Uterus (tissue), 4 donors: ENCODE results near the gene SRGAP1. TPM values are rescaled to one million over a fixed set of nuclear protein-coding genes. Genes with fewer than 3 reads are reported as not detected.

Source experiments
- DNase-seq, 2 donors: peaks; one replicate each; pipeline ENCODE4 v3.0.0-alpha.2; 2019 to 2020
- H3K27ac ChIP-seq, 2 donors: fragments of 200-600 bp; sonication (generic); 1 replicate in 1 of 2; 2 replicates in 1 of 2; pipeline ENCODE4 v1.5.1; 2016 to 2018
- H3K27me3 ChIP-seq, 2 donors: fragments of 200-600 bp; sonication (generic); one replicate each; pipeline ENCODE4 v1.5.1; 2018 to 2019; ENCODE audit warnings: control low read depth in 1 of 2
- H3K36me3 ChIP-seq, 2 donors: fragments of 200-600 bp; sonication (generic); one replicate each; pipeline ENCODE4 v1.5.1; 2019; ENCODE audit warnings: control low read depth in 1 of 2
- H3K4me1 ChIP-seq, 2 donors: fragments of 200-600 bp; sonication (generic); one replicate each; pipeline ENCODE4 v1.5.1; 2018 to 2019; ENCODE audit warnings: control low read depth in 1 of 2
- H3K4me3 ChIP-seq, 2 donors: fragments of 200-600 bp; sonication (generic); 1 replicate in 1 of 2; 2 replicates in 1 of 2; pipeline ENCODE4 v1.5.1; 2018 to 2019; ENCODE audit warnings: mild to moderate bottlenecking in 1 of 2
- H3K9me3 ChIP-seq, 2 donors: fragments of 200-600 bp; sonication (generic); one replicate each; pipeline ENCODE4 v1.5.1; 2019; ENCODE audit warnings: control low read depth in 1 of 2
- POLR2A ChIP-seq, 2 donors: fragments of 450-650 bp; IDR thresholded peaks; one replicate each; pipeline ENCODE4 v1.6.1; 2016; ENCODE audit warnings: antibody characterized with exemption in 2 of 2, mild to moderate bottlenecking in 1 of 2, moderate library complexity in 1 of 2
- intact Hi-C: fragments of 100-400 bp; cut with DNase I; formaldehyde crosslinking; loops from one replicate; pipeline ENCODE4 v1.15.1; 2023; ENCODE audit warnings: low total_unique reads
- total RNA-seq, 4 donors: library from RNA; depleted of rRNA in 3 of 4; stranded (reverse); fragments of >200 nt in 3 of 4; gene quantifications; one replicate each; pipeline versions ENCODE4 v1.1.0 to v1.2.4, GENCODE V29; 2014 to 2023
- TF ChIP-seq, protein P1 (sequence below), 4 experiments: fragments of 200-600 bp in 2 of 4; fragments of 450-650 bp in 2 of 4; sonication (generic) in 2 of 4; IDR thresholded peaks; one replicate each; pipeline ENCODE4 v1.5.1; 2016 to 2019; ENCODE audit warnings: antibody characterized with exemption in 4 of 4, mild to moderate bottlenecking in 2 of 4, moderate library complexity in 1 of 4
- donor health status: DM: yes; HTN: yes; CAD: no.

SRGAP1 gene
- total RNA-seq, 4 donors from 2014 or later = 10.0 to 23.0 (median 14.8) TPM

DNA sequence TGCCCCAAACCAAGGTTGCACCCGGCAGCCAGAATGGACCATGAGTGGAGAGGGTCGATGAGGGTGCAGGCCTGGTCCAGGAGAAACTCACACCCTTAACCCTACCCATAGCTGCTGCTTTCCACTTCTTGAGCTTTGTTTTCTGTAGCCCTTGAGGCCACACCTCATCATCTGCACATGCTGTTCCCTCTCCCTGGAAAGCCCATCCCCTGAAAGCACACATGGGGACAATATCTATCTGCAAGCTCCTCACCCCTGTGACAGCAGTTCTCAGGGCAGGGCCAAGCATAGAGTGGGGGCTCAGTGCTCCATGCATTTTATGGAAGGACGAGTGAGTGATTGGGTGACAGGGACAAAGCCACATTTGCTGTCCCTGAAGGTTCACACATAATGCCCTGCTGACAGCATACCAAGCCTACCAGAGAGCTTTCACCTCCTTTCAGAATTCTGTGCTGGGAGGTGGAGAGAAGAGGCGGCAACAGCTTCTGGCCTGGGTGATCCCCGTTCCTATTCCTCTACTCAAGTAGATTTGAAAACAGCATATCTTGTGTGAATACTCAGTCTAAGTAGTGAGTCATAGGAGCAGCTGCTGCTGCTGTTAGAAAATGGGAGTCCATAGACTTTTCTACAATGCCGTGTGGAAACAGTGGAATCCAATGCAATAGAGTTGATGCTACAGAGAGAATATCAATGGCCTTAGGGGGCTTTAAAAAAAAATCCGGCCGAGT, 44.6 kb downstream of the SRGAP1 start:
- no peak for TF ChIP-seq POLR2A (IDR thresholded peaks at IDR 0.05)
- TF ChIP-seq, protein P1, sequence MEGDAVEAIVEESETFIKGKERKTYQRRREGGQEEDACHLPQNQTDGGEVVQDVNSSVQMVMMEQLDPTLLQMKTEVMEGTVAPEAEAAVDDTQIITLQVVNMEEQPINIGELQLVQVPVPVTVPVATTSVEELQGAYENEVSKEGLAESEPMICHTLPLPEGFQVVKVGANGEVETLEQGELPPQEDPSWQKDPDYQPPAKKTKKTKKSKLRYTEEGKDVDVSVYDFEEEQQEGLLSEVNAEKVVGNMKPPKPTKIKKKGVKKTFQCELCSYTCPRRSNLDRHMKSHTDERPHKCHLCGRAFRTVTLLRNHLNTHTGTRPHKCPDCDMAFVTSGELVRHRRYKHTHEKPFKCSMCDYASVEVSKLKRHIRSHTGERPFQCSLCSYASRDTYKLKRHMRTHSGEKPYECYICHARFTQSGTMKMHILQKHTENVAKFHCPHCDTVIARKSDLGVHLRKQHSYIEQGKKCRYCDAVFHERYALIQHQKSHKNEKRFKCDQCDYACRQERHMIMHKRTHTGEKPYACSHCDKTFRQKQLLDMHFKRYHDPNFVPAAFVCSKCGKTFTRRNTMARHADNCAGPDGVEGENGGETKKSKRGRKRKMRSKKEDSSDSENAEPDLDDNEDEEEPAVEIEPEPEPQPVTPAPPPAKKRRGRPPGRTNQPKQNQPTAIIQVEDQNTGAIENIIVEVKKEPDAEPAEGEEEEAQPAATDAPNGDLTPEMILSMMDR (IDR thresholded peaks at IDR 0.05) = no peak
- no peak for DNase-seq
- Histone ChIP-seq H3K36me3 (no peaks in the 10 kb centered on the region), H3K9me3 (no peaks in the 10 kb centered on the region), H3K4me3 (no peak overlapping the region), H3K27me3 (no peaks in the 10 kb centered on the region), H3K27ac (no peak overlapping the region), H3K4me1 (no peaks in the 10 kb centered on the region)
- intact Hi-C loops = no loop called here

DNA sequence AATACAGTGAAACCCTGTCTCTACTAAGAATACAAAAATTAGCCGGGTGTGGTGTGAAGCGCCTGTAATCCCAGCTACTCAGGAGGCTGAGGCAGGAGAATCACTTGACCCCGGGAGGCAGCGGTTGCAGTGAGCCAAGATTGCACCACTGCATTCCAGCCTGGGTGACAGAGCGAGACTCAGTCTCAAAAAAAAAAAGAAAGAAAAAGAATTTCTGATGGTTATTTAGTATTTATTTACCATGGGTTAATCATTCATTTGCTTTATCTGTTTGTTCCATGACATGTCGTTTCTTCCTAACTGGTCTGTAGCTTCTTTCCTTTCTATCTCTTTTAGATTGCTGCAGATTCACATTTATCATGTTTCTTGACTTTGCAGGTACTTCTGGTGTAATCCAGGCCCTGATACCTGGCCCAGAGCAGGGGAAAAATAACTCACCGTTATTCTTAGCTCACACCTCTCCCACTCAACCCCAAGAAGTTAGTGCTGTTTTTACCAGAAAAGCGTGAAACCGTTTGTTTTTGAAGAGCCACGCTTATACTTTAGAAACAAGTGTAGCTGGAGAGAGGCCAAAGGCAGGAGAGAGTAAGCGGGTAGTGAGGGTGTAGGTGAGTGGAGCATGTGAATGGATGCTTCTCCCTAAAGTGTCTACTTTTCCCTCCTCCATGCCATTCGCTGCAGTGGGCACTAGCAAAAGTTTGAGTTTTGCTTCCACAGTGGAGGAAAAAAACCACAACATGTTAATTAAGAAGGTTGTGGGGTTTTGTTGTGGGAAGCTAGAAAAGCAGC, 45.4 kb downstream of the SRGAP1 start:
- no peaks in the 10 kb centered on the region for H3K9me3 ChIP-seq
- H3K27ac ChIP-seq = no peak overlapping the region
- TF ChIP-seq POLR2A (IDR thresholded peaks at IDR 0.05) = no peak
- TF ChIP-seq, protein P1 (IDR thresholded peaks at IDR 0.05) = no peak
- no peak for DNase-seq
- no peaks in the 10 kb centered on the region for H3K27me3 ChIP-seq
- no peak overlapping the region for H3K4me3 ChIP-seq
- intact Hi-C loops = no loop called here
- H3K4me1 ChIP-seq = no peaks in the 10 kb centered on the region
- H3K36me3 ChIP-seq = no peaks in the 10 kb centered on the region

DNA sequence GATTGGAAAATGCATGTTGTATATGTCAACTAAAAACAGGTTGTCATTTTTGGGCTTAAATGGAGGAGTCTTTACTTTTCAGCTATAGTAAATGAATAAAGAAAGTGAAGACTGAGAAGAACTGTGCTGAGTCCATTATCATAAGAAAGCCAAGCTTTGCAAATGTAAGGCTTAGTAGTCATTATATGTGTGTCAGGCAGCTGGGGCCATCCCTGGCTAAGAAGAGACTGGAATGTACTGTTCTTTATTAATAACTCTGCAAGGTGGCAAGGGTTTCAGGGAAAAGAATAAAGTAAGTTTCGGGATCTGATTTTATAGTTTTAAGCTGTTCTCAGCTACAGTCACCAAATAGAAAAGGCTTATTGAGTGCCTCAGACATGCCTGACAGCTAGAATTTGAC, 48.7 kb downstream of the SRGAP1 start:
- TF ChIP-seq POLR2A (IDR thresholded peaks at IDR 0.05) = no peak
- TF ChIP-seq, protein P1 (IDR thresholded peaks at IDR 0.05) = no peak
- no peaks in the 10 kb centered on the region for H3K36me3 ChIP-seq
- H3K9me3 ChIP-seq = no peaks in the 10 kb centered on the region
- H3K4me3 ChIP-seq = no peak overlapping the region
- H3K27ac ChIP-seq = no peak overlapping the region
- no peaks in the 10 kb centered on the region for H3K27me3 ChIP-seq
- intact Hi-C loops = no loop called here
- no peak for DNase-seq
- no peaks in the 10 kb centered on the region for H3K4me1 ChIP-seq

DNA sequence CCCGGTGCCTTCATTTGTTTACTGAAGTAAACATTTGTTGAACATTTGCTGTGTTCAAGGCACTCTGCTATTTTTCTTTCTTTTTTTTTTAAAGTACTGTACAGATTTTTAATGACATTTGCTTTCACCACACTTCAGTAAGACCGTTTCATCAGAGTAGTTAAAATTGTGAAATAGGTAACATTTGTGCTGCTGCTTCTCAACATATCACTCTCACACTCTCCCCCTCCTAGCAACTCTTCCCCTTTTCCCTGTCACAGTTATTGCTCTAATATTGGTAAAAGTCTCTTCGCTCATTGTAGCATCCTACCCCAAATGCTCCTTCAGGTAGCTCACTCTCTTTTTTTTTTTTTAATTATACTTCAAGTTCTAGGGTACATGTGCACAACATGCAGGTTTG, 49.6 kb downstream of the SRGAP1 start:
- H3K4me1 ChIP-seq = no peaks in the 10 kb centered on the region
- DNase-seq = no peak
- no peaks in the 10 kb centered on the region for H3K36me3 ChIP-seq
- no peak for TF ChIP-seq POLR2A (IDR thresholded peaks at IDR 0.05)
- TF ChIP-seq, protein P1 (IDR thresholded peaks at IDR 0.05) = no peak
- H3K27me3 ChIP-seq = no peaks in the 10 kb centered on the region
- H3K27ac ChIP-seq = no peak overlapping the region
- no peak overlapping the region for H3K4me3 ChIP-seq
- intact Hi-C loops = no loop called here
- no peaks in the 10 kb centered on the region for H3K9me3 ChIP-seq

DNA sequence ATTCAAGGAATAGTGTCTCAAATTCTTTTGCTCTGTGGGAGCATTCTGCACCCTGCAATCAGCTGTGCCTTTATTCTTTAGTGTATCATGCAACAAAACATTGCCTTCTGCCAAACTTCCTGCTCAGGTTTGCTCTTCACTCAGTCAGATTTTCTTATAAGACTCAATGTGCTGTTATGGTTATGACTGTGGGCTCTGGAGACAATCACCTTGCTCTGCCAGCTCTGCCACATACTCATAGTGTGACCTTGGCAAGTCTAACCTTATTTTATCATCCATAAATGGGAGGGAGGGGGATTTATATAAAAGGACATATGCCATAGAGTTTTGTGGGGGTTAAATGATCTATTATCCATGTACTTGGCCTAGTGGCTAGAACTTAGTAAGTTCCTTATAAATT, 51.3 kb downstream of the SRGAP1 start:
- TF ChIP-seq, protein P1 (IDR thresholded peaks at IDR 0.05) = no peak
- TF ChIP-seq POLR2A (IDR thresholded peaks at IDR 0.05) = no peak
- intact Hi-C loops = no loop called here
- no peak for DNase-seq
- Histone ChIP-seq H3K36me3 (no peaks in the 10 kb centered on the region), H3K9me3 (no peaks in the 10 kb centered on the region), H3K4me1 (no peaks in the 10 kb centered on the region), H3K27me3 (no peaks in the 10 kb centered on the region), H3K4me3 (no peak overlapping the region), H3K27ac (no peak overlapping the region)
